GM12874 (cell line): ENCODE data around the gene EFNA1.

Source experiments
- TF ChIP-seq, protein P1 (sequence below): IDR thresholded peaks from 2 replicates; pipeline ENCODE4 v1.5.1; 2011; ENCODE audit warnings: low read depth, mild to moderate bottlenecking, control low read depth, low read length, moderate library complexity; ENCODE audit not compliant: insufficient read depth

The EFNA1 gene

DNA sequence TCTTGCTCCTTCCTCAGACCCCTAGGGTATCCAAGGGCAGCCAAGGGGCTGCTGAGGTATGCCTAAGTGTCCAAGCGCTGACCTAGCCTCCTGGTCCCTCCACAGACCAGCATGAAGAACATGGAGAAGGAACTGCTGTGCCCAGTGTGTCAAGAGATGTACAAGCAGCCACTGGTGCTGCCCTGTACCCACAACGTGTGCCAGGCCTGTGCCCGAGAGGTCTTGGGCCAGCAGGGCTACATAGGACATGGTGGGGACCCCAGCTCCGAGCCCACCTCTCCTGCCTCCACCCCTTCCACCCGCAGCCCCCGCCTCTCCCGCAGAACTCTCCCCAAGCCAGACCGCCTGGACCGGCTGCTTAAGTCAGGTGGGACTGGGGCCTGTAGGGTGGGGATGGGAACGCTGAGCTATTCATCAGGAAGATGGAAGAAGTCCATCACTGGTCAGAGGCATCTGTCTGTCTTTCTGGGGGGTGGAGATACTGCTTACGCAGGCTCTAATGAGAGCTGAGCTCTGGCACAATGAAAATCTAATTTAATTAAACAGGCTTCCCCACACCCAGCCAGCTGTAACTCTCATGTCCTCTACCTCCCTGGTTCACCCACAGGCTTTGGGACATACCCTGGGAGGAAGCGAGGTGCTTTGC lies 47.7 kb downstream of the EFNA1 start:
- TF ChIP-seq, protein P1, sequence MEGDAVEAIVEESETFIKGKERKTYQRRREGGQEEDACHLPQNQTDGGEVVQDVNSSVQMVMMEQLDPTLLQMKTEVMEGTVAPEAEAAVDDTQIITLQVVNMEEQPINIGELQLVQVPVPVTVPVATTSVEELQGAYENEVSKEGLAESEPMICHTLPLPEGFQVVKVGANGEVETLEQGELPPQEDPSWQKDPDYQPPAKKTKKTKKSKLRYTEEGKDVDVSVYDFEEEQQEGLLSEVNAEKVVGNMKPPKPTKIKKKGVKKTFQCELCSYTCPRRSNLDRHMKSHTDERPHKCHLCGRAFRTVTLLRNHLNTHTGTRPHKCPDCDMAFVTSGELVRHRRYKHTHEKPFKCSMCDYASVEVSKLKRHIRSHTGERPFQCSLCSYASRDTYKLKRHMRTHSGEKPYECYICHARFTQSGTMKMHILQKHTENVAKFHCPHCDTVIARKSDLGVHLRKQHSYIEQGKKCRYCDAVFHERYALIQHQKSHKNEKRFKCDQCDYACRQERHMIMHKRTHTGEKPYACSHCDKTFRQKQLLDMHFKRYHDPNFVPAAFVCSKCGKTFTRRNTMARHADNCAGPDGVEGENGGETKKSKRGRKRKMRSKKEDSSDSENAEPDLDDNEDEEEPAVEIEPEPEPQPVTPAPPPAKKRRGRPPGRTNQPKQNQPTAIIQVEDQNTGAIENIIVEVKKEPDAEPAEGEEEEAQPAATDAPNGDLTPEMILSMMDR, result no peak

DNA sequence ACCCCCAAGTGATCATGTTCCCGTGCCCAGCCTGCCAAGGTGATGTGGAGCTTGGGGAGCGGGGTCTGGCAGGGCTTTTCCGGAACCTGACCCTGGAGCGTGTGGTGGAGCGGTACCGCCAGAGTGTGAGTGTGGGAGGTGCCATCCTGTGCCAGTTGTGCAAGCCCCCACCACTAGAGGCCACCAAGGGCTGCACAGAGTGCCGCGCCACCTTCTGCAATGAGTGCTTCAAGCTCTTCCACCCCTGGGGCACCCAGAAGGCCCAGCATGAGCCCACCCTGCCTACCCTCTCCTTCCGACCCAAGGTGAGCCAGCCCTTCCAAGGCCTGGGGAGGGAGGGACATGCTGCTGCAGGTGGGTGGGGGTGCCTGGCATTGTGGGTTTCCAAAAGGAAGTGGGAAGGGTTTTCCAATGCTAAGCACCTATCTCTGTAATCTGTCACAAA lies 48.3 kb downstream of the EFNA1 start:
- TF ChIP-seq, protein P1, result peak; percentile 37

DNA sequence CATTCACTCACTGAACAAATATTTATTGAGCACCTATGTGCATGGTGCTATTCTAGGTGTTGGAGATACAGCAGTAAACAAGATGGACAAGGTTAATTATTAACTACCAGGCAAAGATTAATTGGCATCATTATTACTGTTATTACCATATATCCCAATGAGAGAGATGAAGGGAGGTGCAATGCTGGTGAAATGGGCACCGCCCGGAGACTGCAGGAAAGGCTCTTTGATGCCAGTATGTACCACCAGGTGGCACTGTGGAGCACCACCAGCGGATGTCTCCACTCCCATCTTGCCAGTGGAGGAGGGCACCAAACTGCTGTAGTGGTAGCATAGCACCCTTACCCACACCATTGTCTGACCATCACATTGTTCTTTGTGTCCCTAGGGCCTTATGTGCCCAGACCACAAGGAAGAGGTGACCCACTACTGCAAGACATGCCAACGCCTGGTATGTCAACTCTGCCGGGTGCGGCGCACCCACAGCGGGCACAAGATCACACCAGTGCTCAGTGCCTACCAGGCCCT lies 48.9 kb downstream of the EFNA1 start:
- TF ChIP-seq, protein P1, result peak; percentile 92

DNA sequence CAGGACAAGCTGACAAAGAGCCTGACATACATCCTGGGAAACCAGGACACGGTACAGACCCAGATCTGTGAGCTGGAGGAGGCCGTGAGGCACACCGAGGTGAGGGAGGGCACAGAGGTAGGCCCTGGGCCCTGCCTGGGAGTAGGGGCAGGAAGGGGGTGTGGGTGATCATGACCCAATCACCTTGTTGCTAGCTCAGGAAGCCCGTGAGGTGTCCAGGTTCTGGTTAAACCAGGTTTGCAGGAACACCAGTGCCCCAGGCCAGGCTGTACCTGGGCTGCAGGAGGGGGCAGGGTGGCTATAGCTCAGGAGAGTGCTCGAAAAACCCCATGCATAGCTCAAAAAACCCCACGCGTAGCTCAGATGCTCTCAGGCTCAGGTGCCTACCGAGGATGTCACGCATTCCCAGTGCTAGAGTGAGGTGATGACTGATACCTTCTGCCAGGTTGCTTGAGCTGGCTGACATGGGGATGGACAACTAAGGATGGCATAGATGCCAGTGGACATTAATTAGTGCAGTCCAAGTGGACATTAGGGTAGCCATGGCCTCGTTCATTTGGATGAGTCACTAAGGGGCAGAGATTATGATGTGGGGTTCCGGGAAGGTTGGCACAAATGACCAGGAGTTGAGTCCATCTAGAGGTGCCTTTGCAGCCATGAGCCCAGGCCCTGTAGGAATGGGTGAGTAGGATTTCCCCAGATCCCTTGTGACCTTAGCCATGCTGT lies 49.7 kb downstream of the EFNA1 start:
- TF ChIP-seq, protein P1, result no peak

DNA sequence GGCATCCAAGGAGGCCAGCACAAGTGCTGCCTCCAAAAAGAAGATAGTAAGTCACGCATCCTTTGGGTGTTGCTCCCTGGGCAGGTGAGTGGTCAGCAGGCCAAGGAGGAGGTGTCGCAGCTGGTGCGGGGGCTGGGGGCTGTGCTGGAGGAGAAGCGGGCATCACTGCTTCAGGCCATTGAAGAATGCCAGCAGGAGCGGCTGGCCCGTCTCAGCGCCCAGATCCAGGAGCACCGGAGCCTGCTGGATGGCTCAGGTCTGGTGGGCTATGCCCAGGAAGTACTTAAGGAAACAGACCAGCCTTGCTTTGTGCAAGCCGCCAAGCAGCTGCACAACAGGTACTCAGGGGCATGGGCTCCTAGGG lies 50.2 kb downstream of the EFNA1 start:
- TF ChIP-seq, protein P1, result no peak

DNA sequence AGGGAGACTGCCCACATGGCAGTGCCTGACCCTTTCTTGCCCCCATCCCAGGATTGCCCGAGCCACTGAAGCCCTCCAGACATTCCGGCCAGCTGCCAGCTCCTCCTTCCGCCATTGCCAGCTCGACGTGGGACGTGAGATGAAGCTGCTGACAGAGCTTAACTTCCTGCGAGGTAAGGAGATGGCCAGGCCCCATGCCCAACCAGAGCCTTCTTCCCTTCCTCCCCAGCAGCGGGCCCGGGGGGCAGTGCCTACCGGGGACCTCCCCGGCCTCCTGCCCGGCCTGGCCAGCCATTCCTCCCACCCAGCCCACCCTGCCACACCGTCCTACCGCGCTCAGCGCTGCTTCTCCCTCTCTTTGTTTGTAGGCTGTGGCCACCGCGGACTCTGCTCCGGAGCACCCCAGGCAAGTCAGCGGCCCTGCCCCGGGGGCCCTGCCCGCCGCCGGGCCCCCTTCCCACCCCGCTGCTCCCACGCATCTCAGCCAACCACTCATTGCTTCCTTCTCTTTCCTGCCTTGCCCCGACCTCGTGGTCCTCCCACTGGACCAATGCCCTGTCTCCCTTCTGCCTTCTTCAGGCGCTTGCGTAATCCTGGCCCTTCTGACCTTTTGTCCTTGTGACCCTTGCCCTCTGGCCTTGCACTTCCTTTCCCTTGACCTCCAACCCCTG lies 50.9 kb downstream of the EFNA1 start:
- TF ChIP-seq, protein P1, result no peak
